ENCODE data around the gene TTC3.

Gene TTC3

GRCh38 chr21:37157938-37158337 lies 84.9 kb downstream of the TTC3 start:
- no peak for DNase-seq

DNA sequence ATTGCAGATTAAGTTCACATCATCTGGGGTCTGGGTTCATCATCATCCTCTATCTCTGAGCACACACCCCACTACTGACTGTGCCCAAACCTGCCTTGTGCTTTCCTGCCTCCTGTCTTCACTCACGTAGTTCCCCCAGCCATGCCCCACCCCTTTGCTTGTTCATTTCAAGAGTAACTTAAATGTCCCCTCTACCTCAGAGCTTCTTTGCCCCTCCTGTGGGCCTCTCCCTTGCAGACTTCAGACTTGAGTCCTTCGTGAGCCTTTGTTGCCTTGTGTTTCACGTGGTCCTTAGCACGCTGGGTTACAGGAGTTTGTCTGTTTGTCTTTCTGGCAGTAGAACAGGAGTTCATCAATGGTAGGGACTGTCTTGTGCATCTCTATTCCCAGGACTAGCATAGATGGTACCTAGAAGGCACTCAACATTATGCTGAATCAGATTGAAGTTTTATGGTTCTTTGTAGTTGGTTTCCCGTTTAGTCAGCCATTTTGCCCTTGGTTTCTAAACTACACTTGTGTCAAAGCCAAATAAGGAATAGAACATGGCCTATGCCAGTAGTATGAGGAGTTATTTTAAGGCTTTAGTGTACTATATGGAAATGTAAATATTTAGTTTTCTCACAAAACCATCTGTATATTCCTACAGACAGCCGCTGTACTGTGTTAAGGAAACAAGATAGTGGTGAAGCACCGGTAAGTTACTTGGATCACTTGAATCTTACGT lies 86.2 kb downstream of the TTC3 start:
- DNase-seq, result no peak

DNA sequence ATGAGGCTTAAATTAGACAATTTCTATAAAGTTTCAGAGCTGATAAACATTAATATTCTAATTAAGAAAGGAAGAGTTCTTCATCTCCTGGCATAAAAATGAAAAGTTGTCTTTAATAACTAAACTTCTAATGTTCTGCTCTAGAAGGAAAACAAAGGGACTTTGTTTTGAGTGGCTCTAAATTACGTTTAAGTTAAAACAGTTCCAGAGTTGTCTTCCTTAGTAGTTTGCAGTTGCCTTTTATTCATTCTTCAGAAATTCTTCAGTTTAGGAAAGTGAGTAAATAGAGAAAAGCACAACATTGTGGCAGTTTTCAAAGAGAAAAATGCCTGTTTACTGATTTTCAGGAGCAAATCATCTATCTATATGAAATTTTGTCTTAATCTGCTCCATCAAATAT lies 86.9 kb downstream of the TTC3 start:
- no peak for DNase-seq

- DNase-seq, result no peak
Measured at GRCh38 chr21:37164742-37165141, 91.7 kb downstream of the TTC3 start.

DNA sequence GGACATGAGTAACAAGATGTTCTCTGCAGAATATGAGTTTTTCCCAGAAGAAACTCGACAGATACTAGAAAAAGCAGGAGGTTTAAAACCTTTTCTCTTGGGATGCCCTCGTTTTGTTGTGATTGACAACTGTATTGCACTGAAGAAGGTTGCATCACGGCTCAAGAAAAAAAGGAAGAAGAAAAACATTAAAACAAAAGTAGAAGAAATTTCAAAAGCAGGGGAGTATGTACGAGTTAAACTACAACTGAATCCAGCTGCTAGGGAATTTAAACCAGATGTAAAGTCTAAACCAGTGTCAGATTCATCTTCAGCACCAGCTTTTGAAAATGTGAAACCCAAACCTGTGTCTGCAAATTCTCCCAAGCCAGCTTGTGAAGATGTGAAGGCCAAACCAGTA lies 92.5 kb downstream of the TTC3 start:
- DNase-seq, result no peak

GRCh38 chr21:37166733-37167132 lies 93.7 kb downstream of the TTC3 start:
- no peak for DNase-seq

DNA sequence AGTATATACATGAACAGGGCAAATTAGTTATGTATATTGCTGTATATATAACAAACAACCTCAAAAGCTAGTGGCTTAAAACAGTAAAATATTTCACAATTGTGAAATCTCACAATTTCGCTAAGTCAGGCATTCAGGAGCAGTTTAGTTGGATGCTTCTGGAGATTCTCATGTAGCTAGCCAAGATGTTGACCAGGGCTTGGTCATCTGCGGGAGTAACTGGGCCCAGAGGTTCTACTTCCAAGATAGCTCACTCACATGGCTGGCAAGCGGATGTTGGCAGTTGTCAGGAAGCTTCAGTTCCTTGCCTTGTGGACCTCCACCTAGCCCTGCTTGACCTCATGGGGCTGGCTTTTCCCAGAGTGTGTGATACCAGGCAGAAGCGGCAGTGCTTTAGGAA lies 95.6 kb downstream of the TTC3 start:
- no peak for DNase-seq

DNA sequence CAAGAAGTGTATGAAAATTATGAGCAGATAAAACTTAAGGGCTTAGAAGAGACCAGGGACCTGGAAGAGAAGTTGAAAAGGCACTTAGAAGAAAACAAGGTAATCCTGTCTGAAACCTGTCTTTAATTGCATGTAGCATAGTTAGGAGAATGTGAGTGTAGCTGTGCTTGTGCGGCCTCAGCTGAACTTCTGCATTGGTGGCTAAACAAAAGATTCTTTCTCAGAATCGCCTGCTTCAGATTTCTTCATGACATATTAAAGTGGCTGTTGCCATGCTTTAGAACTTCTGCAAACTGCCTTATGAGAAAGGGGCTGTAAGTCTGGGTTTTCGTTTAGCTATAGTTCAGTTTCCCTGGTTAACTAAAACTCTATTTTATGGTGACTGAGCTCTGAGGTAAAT lies 99.6 kb downstream of the TTC3 start:
- no peak for DNase-seq

DNA sequence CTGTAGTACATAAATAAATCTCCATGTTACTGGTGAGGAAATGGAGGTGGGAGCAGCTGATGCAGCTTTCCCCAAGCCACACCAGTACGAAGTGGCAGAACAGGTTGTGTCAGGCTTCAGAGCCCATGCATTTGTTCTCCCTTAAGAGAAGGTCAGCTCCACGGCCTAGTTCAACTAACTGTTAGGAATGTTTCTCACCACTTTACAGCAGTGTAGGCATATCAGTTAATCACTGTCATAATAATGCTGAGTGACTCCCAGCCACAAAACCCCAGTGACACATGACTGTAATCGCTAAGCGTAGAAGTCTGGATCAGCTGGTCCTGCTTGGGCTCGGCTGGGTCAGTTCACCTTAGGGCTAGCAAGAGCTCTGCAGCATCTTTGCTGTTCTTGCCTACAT lies 103.7 kb downstream of the TTC3 start:
- DNase-seq, result no peak

DNA sequence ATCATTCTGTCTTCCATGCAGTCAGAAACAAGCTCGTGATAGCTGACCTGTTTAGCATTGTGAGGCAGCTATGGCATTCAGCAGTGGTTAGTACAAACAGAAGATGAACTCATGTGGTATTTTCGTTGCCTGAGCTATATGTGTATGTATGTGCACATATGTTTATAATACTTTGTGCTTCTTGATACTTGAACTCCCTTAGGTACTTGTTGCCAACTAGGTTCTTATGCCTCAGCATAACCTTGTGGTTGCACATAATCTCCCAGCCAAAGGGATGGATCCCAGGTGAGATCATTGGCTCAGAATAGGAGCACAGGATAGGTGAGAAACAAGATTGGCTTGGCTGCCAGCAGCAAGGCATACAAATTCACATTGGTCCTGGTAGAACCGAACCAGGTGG lies 108.0 kb downstream of the TTC3 start:
- DNase-seq, result no peak

DNA sequence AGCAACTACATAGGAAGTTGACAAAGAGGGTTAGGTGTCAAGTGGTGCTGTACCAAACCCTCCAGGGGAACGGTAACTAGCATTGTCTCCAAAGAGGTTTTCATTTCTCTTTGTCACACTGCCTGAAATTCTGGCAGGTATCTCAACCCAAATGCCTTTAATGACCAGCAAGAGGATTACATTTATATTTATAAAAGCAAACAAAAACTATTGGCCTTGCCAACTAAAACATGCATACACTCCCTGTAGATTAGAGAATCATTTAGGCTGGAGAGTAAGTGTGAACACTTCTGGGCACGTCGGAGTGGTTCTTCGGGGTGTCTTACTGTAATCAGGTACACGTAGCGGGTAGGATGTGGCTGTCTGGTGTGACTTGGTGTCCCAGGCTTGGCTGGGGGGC lies 109.2 kb downstream of the TTC3 start:
- DNase-seq, result no peak

DNA sequence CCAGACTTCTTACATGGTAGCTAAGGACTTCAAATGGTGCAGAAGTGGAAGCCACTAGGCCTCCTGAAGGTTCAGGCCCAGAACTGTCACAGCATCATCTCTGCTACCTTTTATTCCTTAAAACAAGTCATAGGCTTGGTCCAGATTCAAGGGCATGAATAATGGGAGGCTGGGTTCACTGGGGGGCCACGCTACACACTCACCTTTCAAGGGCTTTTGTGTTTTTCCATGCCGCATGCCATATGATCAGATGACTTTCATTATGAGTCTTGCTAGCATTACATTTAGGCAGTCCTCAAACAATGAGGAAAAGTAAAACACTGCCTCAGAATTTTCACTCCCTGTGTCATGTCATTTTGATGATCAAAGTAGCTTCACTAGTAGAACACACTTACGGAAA lies 110.7 kb downstream of the TTC3 start:
- no peak for DNase-seq

DNA sequence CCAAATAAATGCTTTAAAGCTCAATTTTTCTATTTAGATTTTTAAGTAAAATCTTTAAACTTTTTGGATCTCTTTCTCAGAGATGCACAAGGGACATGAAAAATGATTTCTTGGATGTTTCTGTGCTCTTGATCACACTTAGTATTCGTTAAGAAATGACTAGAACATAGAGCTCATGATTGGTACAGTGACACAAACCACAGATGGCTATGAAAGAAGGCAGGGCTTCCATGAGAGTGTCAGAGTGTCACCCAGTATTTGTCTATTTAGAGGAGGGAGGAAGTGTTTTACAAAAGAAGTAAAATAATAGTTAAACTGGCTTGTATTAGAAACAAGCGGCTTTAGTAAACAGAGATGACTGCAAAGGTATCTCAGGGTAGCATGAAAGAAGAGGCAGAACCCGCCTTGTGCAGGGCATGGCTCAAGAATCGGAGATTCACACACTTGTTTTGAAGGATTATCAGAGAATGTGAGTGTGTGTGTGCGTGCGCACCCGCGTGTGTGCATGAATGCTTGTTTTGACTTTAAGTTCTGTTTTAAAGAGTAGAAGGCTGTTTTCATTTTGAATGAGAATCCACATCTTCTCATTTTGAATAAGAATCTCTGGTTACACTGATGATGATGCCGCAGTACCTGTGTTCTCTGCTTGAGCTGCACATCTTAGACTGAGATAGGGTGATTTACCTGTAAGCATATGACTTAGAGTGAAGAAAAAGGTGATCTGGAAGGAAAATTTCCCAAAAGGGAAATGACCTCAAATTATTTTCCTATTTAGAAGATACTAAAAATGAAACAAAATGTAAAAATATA lies 111.9 kb downstream of the TTC3 start:
- DNase-seq, result no peak

GRCh38 chr21:37186983-37187382 lies 113.9 kb downstream of the TTC3 start:
- no peak for DNase-seq

GRCh38 chr21:37188825-37189224 lies 115.8 kb downstream of the TTC3 start:
- DNase-seq, result no peak

GRCh38 chr21:37192019-37192418 lies 119.0 kb downstream of the TTC3 start:
- no peak for DNase-seq

DNA sequence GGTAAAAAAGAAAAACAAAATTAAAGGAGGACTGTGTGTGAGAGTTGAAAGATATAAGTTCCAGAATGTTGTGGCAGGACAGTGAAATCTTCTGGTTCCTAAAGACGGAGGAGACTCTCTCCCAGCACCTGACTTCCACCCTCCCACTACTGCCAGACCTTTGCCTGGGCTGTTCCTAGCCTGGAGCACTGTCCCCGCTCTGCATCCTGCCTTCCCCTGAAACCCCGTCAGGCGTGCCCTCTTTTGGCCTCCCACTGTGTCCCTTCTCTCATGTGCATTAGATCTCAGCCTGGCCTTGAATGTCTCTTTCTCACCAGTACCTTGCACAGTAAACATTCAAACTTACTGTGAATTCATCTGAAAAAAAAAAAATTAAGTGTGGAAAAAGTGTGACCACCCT lies 120.0 kb downstream of the TTC3 start:
- no peak for DNase-seq

GRCh38 chr21:37193676-37194075 lies 120.6 kb downstream of the TTC3 start:
- no peak for DNase-seq

DNA sequence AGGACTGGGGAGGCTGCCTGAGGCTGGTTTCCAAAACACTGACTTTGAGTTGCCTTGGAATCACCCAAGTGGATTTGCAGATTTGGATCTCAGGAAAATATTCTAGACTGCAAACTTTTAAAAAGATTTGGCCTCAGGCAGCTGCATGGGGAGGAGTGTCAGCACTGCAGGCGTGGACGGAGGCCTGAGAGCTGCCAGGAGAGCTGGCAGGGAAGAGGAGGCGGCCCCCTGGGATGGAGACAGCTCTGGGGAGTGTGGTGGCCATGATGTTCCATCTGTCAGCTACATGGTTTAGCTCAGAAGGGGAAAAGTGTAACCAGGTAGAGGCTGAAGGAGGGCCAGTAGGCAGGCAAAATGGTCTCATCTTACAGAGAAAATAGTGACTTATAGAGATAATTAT lies 122.0 kb downstream of the TTC3 start:
- DNase-seq, result no peak

DNA sequence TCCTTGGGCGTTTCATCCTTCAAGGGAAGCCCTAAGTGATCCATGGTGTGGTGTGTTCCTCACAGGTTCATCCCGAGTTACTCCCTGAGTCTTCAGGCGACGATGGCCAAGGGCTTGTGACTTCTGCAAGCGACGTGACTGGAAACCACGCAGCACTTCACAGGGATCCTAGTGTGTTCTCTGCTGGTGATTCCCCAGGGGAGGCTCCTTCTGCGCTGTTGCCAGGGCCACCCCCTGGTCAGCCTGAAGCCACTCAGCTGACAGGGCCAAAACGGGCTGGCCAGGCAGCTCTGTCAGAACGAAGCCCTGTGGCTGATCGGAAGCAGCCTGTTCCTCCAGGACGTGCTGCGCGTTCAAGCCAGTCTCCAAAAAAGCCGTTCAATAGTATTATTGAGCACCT lies 122.6 kb downstream of the TTC3 start:
- no peak for DNase-seq

DNA sequence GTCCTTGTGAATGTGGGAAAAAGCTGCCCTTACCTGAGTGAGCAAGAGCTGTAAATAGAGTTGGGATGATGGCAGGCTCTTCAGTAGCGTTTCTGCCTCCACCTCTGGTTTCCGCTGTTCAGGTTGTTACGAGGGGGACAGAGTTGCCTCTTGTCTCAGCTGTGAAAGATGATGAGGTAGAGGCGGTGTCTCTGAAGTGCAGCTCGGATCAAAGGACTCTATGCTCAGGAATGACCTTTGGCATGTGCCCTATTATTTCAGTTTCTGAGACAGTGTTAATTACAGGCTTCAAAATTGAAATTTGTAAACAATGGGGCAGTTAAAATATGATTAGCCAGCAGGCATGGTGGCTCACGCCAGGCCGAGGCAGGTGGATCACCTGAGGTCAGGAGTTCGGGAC lies 123.8 kb downstream of the TTC3 start:
- DNase-seq, result no peak

DNA sequence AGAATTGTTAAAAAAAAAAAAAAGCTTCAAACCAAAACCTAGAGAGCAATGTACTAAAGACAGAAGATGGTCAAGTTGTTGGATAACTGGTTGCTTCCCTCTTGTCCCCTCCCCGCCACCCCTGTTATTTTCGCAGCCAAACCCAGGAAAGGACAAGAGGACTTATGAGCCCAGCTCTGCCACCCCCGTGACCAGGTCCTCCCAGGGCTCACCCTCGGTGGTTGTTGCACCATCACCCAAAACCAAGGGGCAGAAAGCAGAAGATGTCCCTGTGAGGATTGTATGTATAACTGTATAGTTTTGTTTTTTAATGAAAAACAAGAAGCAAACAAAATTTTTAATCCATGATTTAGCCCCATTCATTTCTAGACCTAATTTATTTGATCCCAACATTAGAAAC lies 124.7 kb downstream of the TTC3 start:
- DNase-seq, result no peak

DNA sequence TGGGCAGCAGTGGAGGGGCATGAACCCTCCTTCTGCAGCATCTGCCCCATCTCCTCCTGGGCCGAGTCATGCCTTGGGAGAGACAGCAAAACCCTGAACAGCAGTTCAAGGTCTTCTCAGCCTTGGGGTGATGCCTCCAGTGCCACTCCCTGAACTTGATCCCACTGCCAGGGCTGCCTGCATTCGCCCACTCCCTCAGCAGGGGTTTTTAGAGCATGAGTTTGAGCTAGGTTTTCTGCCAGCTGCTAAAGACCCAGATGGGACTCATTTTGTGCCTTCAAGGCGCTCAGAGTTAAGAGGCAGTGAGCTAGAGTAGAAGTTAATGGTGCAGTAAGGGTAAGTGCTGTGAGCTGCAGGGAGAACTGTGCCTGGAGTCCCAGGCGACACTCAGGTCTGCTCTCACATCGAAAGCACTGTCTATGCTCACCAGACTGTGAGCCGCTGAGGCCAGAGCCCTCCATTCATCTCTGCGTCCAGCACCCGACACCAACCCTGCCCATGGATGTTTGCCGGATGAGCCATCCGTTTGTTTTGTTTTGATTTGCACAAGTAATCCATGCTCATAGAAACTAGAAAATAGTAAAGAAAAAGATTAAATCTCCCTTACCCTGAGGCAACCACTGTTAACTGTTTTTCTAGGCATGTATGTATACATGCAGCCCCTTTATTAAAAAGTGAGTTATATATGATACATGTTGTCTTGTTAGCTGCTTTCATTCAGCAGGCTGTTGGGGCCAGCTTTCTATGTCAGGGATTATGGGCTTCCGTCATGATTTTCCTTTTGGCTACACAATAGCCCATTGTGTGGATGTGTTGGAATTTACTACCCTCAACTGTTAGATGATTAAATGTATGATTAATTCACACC lies 126.2 kb downstream of the TTC3 start:
- no peak for DNase-seq

Measured in activated gamma-delta T cell (primary cell).